Glutamatergic neuron (in vitro differentiated cells): ENCODE data around the gene PAM. TPM values are rescaled to one million over a fixed set of nuclear protein-coding genes. Genes with fewer than 3 reads are reported as not detected.
"Not testable (repeated sequence)": the region's sequence is repeated elsewhere in the genome, so short reads cannot be mapped to it uniquely, and the experiment has no call there.

Source experiments
- DNase-seq: peaks from one replicate; pipeline ENCODE4 v3.0.0; 2022
- H3K27ac Mint-ChIP-seq: one replicate; pipeline ENCODE4 v1.8.0; 2020; ENCODE audit warnings: mild to moderate bottlenecking, mixed read lengths, inconsistent platforms; ENCODE audit not compliant: unreplicated experiment
- H3K27me3 Mint-ChIP-seq: one replicate; pipeline ENCODE4 v1.8.0; 2020; ENCODE audit warnings: mild to moderate bottlenecking, moderate library complexity, mixed read lengths, inconsistent platforms; ENCODE audit not compliant: unreplicated experiment
- H3K36me3 Mint-ChIP-seq: one replicate; pipeline ENCODE4 v1.8.0; 2020; ENCODE audit warnings: mild to moderate bottlenecking, mixed read lengths, inconsistent platforms; ENCODE audit not compliant: unreplicated experiment
- H3K4me1 Mint-ChIP-seq: one replicate; pipeline ENCODE4 v1.8.0; 2020; ENCODE audit warnings: mild to moderate bottlenecking, low read depth, mixed read lengths, inconsistent platforms; ENCODE audit not compliant: unreplicated experiment
- H3K4me3 Mint-ChIP-seq: one replicate; pipeline ENCODE4 v1.8.0; 2020; ENCODE audit warnings: mild to moderate bottlenecking, mixed read lengths, inconsistent platforms; ENCODE audit not compliant: unreplicated experiment
- H3K9me3 Mint-ChIP-seq: one replicate; pipeline ENCODE4 v1.8.0; 2020; ENCODE audit warnings: mild to moderate bottlenecking, moderate library complexity, mixed read lengths, inconsistent platforms; ENCODE audit not compliant: unreplicated experiment
- total RNA-seq: library from RNA; stranded (reverse); fragmentation: NEBNext Ultra II Directional; extraction: Animal tissue kit (Norgen Biotek cat#: 25700); gene quantifications from one replicate; pipeline ENCODE4 v1.2.1, GENCODE V29; 2021; ENCODE audit not compliant: unreplicated experiment
- TF ChIP-seq, protein P1 (sequence below): fragments of 200-600 bp; sonication (generic); IDR thresholded peaks from one replicate; pipeline ENCODE4 v1.5.0; 2021; ENCODE audit not compliant: partially characterized antibody, unreplicated experiment

The PAM gene
- total RNA-seq, 1 donor from 2014 or later, result 192 TPM

- Mint-ChIP-seq H3K27ac (no peak overlapping the region), H3K36me3 (no peaks in the 10 kb centered on the region), H3K4me1 (peaks cover 4% of the 10 kb centered on the region), H3K9me3 (no peaks in the 10 kb centered on the region), H3K27me3 (no peaks in the 10 kb centered on the region), H3K4me3 (no peak overlapping the region)
- TF ChIP-seq, protein P1, sequence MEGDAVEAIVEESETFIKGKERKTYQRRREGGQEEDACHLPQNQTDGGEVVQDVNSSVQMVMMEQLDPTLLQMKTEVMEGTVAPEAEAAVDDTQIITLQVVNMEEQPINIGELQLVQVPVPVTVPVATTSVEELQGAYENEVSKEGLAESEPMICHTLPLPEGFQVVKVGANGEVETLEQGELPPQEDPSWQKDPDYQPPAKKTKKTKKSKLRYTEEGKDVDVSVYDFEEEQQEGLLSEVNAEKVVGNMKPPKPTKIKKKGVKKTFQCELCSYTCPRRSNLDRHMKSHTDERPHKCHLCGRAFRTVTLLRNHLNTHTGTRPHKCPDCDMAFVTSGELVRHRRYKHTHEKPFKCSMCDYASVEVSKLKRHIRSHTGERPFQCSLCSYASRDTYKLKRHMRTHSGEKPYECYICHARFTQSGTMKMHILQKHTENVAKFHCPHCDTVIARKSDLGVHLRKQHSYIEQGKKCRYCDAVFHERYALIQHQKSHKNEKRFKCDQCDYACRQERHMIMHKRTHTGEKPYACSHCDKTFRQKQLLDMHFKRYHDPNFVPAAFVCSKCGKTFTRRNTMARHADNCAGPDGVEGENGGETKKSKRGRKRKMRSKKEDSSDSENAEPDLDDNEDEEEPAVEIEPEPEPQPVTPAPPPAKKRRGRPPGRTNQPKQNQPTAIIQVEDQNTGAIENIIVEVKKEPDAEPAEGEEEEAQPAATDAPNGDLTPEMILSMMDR, result no peak
- DNase-seq, result no peak
Measured at GRCh38 chr5:102767862-102768261, 12.8 kb downstream of the PAM start.

- Mint-ChIP-seq H3K36me3 (no peaks in the 10 kb centered on the region), H3K9me3 (no peaks in the 10 kb centered on the region), H3K4me1 (no peaks in the 10 kb centered on the region), H3K4me3 (no peak overlapping the region), H3K27me3 (no peaks in the 10 kb centered on the region), H3K27ac (no peak overlapping the region)
- TF ChIP-seq, protein P1, result no peak
- no peak for DNase-seq
Measured at GRCh38 chr5:102770803-102771202, 15.7 kb downstream of the PAM start.

DNA sequence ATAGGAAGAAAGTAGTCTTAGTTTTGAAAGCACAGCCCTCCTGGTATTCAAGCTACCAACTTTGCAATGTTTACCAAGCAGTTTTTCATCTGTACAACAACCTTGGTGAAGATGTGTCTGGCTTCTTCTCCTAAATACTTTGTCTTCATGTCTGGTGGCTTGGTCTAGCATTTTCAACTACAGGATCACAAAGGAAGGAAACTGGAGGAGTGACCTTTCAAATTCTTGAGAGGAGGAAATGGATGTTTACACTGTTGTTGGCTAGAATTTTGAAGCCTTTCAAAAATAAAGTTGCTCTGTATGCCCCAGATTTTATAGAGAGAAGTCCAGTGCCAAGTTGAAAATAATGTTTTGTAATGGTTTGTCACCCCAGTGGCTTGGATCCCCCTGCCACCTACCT, 16.3 kb downstream of the PAM start:
- H3K27me3 Mint-ChIP-seq, result no peaks in the 10 kb centered on the region
- H3K27ac Mint-ChIP-seq, result no peak overlapping the region
- TF ChIP-seq, protein P1, result no peak
- H3K4me1 Mint-ChIP-seq, result no peaks in the 10 kb centered on the region
- no peaks in the 10 kb centered on the region for H3K36me3 Mint-ChIP-seq
- DNase-seq, result no peak
- H3K9me3 Mint-ChIP-seq, result no peaks in the 10 kb centered on the region
- no peak overlapping the region for H3K4me3 Mint-ChIP-seq

GRCh38 chr5:102772273-102772672, 17.2 kb downstream of the PAM start:
- Mint-ChIP-seq H3K4me3 (no peak overlapping the region), H3K36me3 (no peaks in the 10 kb centered on the region), H3K27ac (no peak overlapping the region), H3K27me3 (no peaks in the 10 kb centered on the region), H3K9me3 (no peaks in the 10 kb centered on the region), H3K4me1 (no peaks in the 10 kb centered on the region)
- DNase-seq, result no peak
- TF ChIP-seq, protein P1, result no peak

DNA sequence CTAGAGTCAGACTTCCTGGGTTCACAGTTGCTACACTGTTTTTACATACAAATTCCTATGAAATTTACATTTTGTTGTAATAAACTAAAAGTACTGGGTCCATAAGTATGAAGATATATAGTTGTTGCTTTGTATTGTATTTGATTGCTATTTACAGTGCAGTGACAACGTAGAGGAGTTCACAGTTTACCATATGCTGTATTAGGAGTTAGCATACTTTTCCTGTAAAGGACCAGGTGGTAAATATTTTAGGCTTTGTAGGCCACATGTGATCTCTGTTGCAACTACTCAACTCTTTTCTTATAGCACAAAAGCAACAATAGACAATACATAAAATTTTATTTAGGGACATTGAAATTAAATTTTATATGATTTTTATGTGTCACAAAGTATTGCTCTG, 18.0 kb downstream of the PAM start:
- no peaks in the 10 kb centered on the region for H3K4me1 Mint-ChIP-seq
- TF ChIP-seq, protein P1, result no peak
- no peaks in the 10 kb centered on the region for H3K27me3 Mint-ChIP-seq
- no peaks in the 10 kb centered on the region for H3K36me3 Mint-ChIP-seq
- no peak overlapping the region for H3K4me3 Mint-ChIP-seq
- H3K27ac Mint-ChIP-seq, result no peak overlapping the region
- H3K9me3 Mint-ChIP-seq, result no peaks in the 10 kb centered on the region
- no peak for DNase-seq

DNA sequence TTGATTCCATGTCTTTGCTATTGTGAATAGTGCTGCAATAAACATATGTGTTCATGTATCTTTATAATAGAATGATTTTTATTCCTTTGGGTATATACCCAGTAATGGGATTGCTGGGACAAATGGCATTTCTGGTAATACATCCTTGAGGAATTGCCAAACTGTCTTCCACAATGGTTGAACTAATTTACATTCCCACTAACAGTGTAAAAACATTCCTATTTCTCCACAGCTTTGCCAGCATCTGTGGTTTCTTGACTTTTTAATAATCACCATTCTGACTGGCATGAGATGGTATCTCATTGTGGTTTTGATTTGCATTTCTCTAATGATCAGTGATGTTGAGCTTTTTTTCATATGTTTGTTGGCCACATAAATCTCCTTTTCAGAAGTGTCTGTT, 20.7 kb downstream of the PAM start:
- H3K36me3 Mint-ChIP-seq, H3K4me3 Mint-ChIP-seq, H3K27ac Mint-ChIP-seq, H3K27me3 Mint-ChIP-seq, DNase-seq, H3K9me3 Mint-ChIP-seq, H3K4me1 Mint-ChIP-seq: not testable (repeated sequence)
